ENCODE results near the gene RTN3.
"Not testable (repeated sequence)": the region's sequence is repeated elsewhere in the genome, so short reads cannot be mapped to it uniquely, and the experiment has no call there.

Gene RTN3

GRCh38 chr11:63681321-63682065 is at the start of gene RTN3:
Gene RTN3, plus strand, starts transcription at chr11:63681500. Its CDS starts 137 bp downstream, at chr11:63681637.
- DNase-seq = peak; percentile 99

DNA sequence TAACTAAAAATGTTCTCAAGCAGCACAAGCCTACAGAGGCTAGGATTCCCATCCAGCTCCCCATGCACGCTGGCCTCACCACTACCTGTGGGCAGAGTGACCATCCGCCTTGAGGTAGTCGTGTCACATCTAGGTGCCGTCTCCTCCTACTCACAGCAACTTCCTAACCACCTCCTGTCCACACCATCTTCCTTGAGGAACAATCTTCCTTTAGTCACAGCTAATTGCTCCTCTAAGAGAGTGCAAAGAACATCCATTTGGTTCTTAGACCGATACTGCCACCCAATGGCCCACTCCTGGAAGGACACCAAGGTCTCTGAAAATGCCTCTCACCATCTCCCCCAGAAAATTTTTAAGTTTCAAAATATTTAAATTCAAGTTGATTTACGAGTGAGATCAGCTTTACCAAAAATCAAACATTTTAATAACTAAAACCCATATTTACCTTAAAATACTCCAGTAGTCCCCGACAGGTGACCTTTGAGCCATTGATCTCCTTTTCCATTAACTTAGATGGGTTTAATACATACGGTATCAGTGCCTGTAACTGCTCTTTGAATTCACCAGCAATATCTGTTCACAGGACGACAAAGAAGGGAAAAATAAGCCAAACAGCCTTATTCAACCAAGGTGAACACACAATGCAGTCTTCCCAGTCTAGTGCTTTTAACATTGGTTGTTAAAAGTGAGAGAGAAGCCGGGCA is 45.4 kb upstream of the RTN3 start:
- peak; percentile 75 for DNase-seq

GRCh38 chr11:63638436-63638835 is 42.9 kb upstream of the RTN3 start:
- not testable (repeated sequence) for DNase-seq

DNA sequence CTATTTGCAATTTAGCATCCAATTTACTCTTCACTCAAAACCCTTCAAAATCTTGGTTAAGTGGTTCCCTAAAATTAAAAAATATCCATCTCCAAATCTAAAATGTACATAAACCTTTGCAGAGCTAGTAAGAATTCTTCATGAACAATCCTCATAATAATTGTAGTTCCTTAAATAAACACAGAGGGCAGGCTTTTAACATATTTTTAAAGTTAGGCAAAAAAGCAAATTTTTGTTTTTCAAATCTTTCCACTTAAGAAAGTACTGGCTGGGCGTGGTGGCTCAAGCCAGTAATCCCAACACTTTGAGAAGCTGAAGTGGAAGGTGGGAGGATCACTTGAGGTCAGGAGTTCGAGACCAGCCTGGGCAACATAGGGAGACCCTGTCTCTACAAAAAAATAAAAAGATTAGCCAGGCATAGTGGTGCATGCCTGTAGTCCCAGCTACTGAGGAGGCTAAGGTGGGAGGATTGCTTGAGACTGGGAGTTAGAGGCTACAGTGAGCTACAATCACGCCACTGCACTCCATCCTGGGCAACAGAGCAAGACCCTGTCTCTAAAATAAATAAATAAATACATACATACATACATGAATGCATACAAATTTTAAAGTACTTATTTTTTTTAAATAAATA is 42.0 kb upstream of the RTN3 start:
- DNase-seq = peak; percentile 56

DNA sequence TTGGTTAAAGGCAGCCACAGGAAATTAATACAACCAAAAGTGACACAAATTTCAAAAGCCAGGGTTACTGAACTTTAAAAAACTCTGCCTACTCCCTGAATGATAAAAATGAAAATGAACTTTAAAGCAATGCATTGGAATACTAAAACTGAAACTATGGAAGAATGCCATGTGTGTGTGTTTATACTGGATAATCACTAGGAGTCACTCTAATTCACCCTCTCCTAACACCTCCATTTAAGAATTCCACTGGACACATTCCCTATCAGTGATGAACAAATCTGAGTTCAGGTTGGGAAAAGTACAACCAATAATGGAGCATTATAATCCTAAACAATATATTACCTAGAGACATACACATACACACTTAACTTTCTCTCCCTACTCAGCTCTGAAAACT is 39.6 kb upstream of the RTN3 start:
- DNase-seq = no peak

- DNase-seq = no peak
Observed at GRCh38 chr11:63643205-63643604, 38.1 kb upstream of the RTN3 start.

GRCh38 chr11:63652671-63653070 is 28.6 kb upstream of the RTN3 start:
- DNase-seq = no peak

GRCh38 chr11:63660972-63661371 is 20.3 kb upstream of the RTN3 start:
- no peak for DNase-seq

GRCh38 chr11:63663809-63664208 is 17.5 kb upstream of the RTN3 start:
- DNase-seq = no peak

DNA sequence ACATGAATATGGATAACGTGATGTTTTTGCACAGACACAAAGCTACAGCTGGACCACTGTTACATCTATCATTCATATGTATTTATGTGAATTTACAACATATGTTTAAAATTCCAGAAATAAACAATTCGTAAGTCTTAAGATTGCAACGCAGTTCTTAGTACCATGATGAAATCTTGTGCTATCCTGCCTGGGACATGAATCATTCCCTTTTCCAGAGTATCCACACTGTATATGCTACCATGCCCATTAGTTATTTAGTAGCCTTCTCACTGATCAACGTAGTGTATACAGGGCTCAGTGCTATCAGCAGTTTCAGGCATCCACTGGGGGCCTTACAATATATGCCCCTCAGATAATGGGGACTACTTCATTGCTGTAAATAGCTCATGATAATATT is 14.4 kb upstream of the RTN3 start:
- DNase-seq = no peak

DNA sequence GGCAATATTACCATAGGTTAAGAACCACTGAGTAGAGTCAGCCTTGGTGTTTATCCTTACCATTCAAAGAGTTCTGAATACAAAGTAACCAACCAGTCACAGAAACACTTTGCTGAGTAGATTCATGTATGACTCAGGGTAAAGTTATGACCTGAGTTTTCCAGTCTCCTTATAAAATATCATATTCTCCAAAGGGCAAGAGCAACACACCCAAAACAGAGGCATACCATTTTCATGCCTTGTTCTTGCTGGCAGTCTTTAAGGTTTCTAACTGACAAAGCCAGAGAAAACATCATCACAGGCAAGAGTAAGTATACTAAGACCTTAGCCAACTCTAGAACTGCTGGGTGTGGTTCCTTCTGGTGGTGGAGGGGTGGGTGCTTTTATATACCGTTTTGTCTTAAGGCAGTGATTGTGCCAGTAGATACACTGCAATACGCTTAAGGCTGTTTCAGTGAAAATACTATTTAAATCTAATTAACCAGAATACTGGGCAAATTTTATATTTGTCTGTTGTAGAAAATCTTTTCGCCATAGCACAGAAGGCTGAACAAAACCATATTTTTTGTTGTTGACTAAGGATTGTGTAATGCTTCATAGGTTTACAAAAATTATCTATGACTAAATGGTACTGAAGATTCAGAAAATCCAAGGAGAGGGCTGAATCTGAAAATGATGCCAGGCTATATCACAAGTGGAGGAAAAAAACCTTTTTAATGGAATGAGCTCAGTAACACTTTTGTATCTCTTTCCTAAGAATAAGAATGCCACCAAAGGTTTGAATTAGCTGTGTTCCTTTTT is 13.1 kb upstream of the RTN3 start:
- DNase-seq = no peak

DNA sequence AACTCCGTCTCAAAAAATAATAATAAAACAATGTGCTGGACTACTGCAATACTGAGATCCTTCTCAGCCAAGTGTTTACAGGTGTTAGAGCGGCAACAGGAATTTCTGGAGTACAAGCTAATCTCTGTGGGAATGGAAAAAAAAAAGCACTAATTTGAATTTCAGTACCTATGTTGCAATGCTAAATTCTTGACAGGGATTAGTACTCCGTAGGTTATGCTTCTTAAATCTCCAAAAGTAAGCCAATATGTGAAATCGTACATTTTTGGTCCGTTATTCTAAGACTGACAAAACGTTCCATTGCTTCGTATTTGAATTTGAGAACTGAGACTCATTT is 11.2 kb upstream of the RTN3 start:
- no peak for DNase-seq

DNA sequence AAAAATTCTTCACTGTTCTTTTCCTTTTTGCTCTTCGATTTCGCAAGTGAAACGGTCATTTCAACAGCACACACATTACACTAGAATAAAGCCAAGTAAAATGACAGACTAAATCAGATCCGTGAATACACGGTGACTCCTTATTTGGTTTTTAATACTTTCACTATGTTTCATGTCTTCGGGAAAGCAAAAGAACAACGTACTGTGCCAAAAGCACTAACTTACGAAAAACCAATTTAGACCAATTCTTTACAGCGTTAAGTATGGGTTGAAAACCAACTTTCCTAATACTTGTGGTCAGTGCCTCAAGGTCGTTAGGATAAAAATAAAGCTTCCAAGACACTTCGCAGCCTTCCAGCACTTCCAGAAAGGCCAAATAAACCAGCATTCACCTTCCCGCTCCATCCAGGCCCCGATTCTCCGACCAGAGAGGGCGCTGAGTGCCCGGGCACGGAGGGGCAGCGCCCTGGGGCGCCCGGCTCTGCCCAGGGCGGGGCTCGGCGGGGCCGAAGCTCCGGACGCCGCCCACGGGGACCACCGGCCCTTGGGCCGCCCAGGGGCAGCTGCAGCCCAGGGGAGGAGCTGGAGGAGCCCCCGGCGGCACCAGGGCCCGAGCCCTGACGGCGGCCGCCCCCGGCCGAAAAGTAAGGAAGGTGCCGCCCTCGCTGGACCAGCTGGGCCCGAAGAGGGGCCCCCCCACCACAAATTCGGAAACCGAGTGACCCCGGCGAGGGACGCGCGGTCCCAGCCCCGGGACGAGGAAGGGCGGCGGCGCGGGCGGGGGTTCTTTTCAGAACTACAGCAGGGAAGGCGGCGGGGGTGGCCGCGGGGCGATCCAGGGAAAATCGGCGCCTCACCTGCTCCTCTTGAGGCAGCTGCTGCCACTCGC is 10.6 kb upstream of the RTN3 start:
- peak; percentile 75 for DNase-seq

GRCh38 chr11:63671322-63672155 is 9.8 kb upstream of the RTN3 start, which contains the start of gene ATL3:
Gene ATL3, minus strand, starts transcription at chr11:63671376. Its CDS starts 41 bp downstream, at chr11:63671335.
- peak; percentile 99 for DNase-seq

GRCh38 chr11:63672156-63672463 is 9.2 kb upstream of the RTN3 start:
- DNase-seq = no peak

- DNase-seq = peak; percentile 50
Observed at GRCh38 chr11:63672936-63673539, 8.3 kb upstream of the RTN3 start.

DNA sequence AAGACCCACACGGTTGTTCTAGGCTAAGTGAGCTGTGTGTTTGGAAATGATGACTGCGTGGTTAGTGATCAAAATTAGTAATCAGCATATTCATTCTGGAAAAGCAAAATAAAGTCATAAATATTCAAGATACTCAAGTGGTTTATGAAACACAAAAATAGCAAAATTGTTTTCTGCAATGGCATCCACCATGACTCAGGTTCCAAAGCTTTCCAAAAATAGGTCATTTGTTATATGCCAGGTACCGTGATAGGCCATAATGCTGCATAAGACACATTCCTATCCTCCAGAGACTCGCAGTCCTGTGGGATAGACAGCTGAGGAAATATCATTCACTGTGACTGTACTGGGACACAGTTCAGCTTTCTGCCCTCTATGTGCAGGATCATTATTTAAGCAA is 7.7 kb upstream of the RTN3 start:
- no peak for DNase-seq

- DNase-seq = peak; percentile 68
Observed at GRCh38 chr11:63680834-63681320, 423 bp upstream of the RTN3 start.

DNA sequence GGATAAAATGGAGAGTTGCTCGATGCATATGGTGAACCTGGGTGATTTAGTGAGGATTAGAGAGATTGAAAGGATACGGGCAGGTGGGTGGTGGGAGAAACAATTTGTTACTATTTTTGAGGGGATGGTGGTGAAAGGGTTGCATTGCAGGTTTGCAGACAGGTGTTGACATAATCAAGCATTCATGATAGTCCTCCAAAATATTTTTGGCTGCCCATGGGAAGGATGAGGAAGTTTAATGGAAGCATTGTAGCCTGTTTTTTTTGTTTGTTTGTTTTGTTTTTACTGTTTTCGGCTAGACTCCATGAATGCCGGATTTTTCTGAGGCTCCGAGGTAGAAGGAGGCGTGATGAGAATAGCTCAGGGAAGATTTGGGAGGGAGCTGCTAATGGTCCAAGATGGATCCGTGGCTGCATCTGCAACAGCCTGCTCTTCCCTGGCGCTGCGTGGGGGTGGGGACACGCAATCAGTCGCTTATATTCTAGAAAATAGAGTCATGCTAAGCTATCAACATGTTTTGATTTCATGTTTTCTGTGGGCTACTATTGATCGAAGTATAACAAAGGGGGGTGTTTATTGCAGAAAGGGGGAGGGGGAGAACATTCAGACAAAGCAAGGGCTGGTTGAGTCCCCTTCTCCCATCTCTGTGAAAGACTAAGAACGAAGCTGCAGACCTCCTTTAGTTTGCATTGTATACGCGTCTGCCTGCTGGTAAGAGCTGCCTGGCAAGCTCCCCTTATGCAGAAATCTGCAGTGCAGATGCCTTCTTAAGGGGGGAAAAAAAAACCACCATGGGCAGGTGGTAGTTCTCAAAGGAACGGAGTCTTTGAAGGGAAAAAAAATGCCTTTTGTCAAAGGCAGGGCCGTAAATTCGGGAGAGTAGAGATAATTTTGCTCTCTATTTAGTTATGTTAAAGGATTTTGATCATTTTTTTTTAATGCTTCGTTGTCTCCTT is 1.0 kb downstream of the RTN3 start:
- DNase-seq = peak; percentile 75
